NCI-H1417 treated with DMSO at 0.1 percent for 48 hours (cell line): Measurements from ENCODE around the gene ACYP2.
"Not testable (repeated sequence)": the region's sequence is repeated elsewhere in the genome, so short reads cannot be mapped to it uniquely, and the experiment has no call there.

Experiments
- DNase-seq: peaks from one replicate; lab custom pipeline; 2025; lab: John Stamatoyannopoulos, UW

The ACYP2 gene

GRCh38 chr2:54099370-54099769, 16.0 kb upstream of the ACYP2 start:
- DNase-seq: no peak

- DNase-seq: no peak
Measured at GRCh38 chr2:54099829-54100585, 15.4 kb upstream of the ACYP2 start.

GRCh38 chr2:54100772-54101171, 14.6 kb upstream of the ACYP2 start:
- DNase-seq: no peak

GRCh38 chr2:54103454-54104314, 11.7 kb upstream of the ACYP2 start:
- DNase-seq: no peak

DNA sequence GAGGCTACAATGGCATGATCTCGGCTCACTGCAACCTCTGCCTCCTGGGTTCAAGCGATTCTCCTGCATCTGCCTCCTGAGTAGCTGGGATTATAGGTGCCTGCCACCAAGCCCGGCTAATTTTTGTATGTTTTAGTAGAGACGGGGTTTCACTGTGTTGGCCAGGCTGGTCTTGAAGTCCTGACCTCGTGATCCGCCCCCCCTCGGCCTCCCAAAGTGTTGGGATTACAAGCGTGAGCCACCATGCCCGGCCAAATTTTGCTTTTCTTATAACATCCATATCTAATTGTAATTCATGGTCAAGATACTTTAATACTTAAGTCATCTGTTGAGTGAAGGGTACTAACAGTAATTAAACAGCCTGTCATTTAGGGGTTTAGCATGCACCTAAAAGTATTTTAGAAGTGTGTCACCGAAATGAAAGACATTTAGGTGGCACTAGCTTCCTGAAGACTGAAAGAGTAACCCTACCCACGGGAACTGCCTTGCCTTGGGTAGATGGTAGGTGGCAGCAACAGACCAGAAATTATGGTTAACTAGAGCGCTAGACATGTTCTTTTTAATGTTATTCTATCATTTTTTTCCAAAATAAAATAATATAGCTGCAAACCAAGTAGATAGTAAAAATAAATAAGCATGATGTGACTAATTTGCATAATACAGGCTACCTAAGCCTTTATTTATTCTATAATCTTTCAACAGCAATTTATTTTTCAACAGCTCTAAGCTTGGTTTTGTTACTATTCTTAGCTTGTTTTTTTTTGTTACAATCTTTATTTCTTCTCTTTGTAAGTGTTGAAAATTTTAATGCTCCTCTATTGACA, 8.6 kb upstream of the ACYP2 start:
- no peak for DNase-seq

- no peak for DNase-seq
Measured at GRCh38 chr2:54107455-54107764, 8.0 kb upstream of the ACYP2 start.

GRCh38 chr2:54107903-54108615, 7.4 kb upstream of the ACYP2 start:
- no peak for DNase-seq

- no peak for DNase-seq
Measured at GRCh38 chr2:54109848-54110247, 5.6 kb upstream of the ACYP2 start.

- DNase-seq: not testable (repeated sequence)
Measured at GRCh38 chr2:54114479-54114878, 936 bp upstream of the ACYP2 start.

- DNase-seq: no peak
Measured at GRCh38 chr2:54114936-54115283, 505 bp upstream of the ACYP2 start.

DNA sequence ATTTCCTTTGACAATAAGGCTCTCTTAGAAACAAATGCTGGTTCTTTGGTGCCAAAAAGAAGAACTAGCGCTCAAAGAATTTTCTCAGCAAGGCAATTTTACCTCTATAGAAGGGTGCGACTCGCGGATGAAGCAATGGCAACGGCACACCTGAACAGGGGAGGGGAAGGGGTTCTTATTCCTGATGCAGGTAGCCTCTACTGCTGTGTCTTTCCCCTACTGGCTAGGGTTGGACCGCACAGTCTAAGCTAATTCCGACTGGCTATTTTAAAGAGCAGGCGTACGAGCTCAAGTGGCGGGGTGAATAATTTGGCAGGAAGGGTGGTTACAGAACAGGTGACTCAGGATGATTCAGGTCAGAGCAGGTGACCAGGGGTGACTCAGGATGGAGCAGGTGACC, 1.2 kb downstream of the ACYP2 start:
- DNase-seq: not testable (repeated sequence)

DNA sequence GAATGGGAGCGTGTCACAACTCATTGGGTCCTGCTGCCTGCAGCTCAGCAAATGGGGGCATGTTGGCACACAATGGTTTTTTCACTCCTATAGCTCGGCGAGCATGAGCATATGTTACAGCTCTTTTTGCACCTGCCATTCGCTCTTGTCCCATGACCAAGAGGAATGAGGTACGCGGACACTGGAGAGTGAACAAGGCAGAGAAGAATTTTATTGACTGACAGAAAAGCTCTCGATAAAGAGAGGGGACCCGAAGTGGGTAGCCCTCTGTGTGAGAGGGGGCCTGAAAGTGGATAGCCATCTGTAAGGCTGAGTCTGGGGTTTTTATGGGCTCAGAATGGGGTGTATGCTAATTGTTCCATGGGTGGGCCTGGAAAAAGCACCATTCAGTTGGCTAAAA, 5.5 kb downstream of the ACYP2 start:
- no peak for DNase-seq

GRCh38 chr2:54122171-54122935, 6.9 kb downstream of the ACYP2 start:
- DNase-seq: no peak

DNA sequence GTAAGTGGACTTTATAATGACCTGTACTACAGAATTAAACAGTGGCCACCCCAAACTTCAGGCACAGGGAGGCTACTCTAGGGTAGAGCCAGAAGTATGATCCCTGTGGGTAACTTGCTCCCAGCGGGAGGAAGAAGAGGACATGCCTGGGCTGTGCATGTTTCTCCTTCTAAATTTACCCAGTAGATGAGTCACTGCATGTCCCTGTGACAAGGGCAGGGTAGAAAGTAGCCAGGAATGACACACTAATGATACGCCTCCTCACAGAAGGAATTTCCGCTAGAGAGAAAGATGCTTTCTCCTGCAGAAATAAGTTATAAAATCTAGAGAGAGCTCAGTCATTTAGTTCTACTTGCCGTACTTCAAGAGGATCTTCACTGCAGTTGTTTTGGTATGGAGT, 7.5 kb downstream of the ACYP2 start:
- DNase-seq: no peak

- not testable (repeated sequence) for DNase-seq
Measured at GRCh38 chr2:54127174-54127573, 11.8 kb downstream of the ACYP2 start.

DNA sequence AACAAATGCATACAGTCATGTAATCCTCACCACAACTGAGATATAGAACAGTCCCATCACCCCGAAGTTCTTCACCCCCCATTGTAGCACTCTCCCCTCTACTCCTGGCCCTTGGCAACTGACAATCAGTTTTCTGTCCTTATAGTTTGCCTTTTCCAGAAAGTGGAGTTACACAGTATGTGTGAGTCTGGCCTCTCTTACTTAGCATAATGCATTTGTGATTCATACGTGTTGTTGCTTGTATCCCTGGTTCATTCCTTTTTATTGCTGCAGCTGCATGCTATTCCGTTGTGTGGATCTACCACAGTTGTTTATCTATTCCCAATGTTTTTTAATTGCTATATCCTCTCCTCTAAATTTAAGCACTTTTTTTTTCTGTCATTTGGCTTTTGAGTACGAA, 17.6 kb downstream of the ACYP2 start:
- no peak for DNase-seq

DNA sequence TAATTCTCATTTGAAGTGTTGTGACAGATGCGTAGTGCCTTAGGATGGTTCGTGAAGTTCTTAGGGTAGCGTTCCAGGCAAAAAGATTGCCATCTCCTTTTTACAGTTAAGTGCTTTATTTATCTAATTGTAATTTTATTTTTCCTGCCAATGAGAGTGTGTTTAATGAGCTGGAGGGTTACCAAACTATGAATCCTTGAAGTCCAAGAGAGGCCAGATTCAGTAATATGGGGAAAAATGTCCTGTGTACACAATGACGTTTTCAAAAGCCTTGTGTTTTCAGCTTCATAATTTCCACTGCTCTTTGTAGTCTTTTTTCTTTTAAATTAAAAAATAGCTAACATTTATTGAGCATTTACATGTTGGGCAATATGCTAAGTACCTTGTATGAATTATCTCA, 23.8 kb downstream of the ACYP2 start:
- no peak for DNase-seq

DNA sequence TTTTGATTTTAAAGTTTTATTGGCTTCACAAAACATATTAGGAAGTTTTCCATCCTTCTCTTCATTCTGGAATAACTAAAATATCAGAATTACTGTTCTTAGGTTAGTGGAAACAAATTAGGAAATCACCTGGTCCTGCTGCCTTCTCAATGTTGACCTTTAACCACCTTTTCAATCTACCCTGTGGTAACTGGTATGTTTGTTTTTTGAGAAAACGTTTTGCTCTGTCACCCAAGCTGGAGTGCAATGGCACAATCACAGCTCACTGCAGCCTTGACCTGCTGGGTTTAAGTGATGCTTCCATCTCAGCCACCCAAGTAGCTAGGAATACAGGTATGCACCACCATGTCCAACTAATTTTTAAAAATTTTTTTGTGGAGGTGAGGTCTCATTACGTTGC, 28.4 kb downstream of the ACYP2 start:
- no peak for DNase-seq

- DNase-seq: no peak
Measured at GRCh38 chr2:54148391-54148790, 33.0 kb downstream of the ACYP2 start.

DNA sequence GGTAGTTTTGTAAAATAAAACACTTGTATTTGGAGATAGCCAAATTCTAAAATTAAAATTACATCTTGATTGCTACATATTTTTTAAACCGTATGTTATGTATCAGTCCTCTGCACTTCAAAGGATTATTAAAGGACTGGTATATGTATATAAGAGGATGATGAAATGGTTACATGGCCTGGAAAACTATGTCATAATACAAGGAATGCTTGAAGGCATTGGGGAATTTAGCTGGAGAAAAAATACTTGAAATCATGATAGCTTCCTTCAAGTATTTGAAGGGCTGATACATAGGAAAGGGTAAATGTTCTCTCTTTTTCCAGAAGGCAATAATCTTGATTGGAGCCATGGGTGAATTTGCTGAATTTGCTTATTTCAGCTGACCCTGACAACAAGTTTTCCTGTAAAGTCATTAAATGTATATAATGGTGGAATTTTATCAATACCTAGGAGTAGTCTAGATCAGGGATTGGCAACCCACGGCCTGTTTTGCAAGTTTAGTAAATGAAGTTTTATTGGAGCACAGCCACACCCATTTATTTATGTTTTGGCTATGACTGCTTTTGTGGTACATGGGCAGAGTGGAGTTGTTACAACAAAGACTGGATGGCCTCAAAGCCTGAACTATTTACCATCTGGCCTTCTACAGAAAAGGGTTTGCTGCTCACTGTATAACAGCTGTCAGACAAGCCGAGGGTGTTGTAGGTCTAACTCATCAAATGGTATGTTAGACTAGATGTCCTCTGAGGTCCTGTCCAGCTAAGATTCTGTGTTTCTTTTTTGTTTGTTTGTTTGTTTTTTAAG, 34.4 kb downstream of the ACYP2 start:
- DNase-seq: no peak

DNA sequence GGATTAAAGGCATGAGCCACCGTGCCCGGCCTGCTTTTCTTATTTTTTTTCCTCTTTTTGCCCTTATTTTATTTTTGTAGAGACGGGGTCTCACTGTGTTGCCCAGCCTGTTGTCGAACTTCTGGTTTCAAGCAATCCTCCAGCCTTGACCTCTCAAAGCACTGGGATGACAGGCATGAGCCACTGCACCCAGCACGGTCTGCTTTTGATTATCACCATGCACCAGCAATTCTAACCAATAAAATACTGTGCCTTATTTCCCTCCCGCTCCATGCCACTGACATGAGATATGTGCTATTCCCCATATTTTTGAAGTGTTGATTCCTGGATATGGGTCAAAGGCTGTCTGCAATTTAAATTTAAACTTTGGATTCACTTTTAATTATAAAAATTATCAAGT, 42.9 kb downstream of the ACYP2 start:
- no peak for DNase-seq
